GM21619 (cell line): Measurements from ENCODE around the gene EPS8.
A peak's percentile ranks its signal among the peaks of the same experiment; 100 is the strongest.
"Not testable (repeated sequence)": the region's sequence is repeated elsewhere in the genome, so short reads cannot be mapped to it uniquely, and the experiment has no call there.

Source experiments
- ATAC-seq: cut with Tn5 transposase; IDR thresholded peaks from one replicate; pipeline ENCODE4 v1.9.1; 2021; ENCODE audit not compliant: unreplicated experiment

The EPS8 gene

DNA sequence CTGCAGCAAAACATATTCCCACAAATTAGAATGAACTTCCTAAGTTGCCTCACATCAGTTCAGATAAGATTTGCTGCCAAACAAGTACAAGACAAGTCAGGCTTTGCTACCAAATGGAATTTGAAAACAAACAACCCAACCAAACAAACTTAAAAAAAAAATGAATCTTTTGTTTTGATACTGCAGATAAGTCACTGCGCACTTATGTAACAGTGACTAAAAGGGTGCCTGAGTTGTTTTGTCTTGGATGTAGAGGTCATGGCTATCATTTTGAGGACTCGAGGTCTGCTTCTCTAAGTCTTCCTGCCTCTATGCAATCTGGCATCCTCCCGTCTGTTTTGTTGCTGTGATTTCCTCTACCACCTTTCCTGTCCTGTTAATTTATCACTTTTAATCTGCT lies 11.1 kb upstream of the EPS8 start:
- ATAC-seq = no peak

DNA sequence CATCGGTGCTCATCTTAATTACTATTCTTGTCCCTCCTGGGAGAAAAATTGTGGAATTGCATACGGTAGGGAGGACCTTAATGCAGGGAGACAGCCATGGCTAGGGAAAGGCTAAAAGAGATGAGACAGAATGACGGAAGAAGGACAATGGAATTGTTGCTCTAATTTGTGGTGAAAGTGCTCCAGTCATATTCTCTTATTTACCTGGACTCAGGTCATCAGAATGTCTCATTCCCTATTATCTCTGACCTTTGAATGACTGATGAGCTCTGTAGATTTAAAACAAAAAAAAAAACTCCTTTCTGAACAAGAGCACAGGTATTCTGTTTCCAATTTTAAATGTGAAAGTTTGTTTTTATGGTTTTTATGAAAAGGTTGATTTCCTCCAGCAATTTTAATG lies 8.6 kb upstream of the EPS8 start:
- no peak for ATAC-seq

DNA sequence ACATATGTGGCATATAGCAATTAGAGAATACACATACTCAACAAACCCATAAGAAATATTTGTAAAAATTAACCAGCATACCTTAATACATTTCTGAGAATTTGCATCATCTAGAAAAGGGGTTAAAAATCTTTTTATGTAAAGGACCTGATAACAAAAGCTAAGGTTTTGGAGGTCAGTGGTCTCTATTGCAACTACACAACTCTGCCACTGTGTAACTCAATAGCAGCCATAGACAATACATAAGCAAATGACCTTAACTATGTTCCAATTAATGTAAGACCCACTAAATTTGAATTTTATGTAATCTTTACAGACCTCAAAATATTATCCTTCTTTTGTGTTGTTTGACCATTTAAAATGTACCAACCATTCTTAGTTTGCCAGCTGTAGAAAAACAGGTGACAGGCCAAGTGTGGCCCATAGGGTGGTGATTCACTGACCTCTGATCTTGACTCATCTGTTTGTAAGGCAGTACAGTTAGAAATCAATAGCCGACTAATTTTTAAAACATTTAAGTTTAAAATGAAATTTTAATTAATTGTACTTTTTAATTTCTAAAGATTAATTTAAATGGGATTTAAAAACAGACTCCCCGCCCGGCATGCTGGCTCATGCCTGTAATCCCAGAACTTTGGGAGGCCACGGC lies 7.4 kb upstream of the EPS8 start:
- ATAC-seq = no peak

DNA sequence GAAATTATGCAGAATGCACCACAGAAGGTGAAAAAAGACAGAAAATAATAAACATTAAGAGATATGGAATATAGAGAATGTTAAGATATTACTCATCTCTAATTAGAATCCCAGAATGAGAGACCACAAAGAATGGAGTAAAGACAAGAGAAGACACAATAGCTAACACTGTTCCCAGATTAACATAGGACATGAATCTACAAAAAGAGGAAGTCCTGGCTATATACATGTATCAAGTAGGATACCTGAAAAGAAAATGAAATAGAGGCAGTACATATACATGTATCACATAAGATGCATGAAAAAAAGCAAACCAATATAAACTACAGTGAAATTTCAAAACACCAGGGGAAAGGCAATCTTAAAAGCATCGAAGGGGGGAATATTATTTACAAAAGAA lies 5.6 kb upstream of the EPS8 start:
- ATAC-seq = no peak

DNA sequence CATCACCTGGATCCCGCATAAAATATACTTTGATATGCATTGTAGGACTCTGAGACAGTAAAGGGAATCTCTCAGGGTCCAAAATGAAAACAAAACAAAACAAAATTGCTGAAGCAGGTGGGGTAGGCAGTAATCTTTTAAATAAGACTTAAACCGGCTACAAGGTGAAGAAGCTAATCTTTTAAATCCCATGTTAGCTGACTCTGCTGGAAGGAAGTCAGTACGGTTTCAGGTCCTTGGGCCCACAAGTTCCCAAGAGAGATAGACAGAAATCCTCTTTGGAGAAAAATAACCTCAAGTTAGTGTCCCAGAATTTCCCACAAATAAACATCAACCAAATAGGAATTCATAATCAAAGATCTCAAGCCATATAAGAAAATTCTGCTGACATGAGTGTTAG lies 5.0 kb upstream of the EPS8 start:
- no peak for ATAC-seq

DNA sequence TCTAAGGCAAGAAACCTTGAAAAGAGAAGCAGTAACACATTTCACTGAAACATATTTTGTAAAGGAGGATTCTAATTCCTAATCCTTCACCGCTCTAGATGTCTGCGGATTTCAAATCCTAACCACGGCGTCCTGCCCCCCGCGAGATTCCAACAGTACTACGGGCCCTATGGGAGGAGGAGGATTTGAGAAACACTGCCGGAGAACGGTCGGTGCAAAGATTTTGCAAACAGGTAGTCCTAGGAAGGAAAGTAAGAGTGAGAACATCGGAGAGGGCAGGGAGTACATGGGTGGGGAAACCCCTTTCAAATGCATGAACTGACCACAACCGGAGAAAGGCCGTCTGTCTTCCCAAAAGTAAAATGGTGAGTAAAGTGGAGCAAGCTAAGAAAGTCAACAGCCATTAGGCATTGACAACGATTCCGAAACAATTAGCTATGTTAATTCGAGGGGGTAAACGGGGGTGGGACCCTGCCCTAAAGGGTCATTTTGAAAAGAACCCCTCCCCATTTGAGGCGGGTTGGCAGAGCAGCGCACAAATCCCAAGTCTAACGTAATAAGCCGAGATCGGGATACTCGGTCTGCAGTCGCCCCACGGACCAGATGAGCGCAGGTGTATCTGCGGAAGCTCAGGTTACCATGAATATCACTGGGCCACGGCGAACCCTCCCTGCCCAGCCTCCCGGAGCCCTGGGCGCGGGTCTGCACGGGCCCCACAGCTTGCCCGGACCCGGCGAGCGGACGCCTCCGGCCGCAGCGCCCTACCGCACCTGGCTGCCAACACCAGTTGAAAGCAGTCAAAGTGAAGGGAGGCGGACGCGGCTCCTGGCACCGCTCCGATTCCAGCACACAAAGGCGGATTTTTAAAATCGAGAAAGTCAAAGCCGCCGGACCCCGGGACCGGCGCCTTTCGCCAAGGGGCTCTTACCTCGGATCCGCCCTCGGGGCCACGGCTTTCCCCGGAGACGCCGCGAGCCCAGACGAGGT lies 662 bp downstream of the EPS8 start:
- ATAC-seq = peak; percentile 36

DNA sequence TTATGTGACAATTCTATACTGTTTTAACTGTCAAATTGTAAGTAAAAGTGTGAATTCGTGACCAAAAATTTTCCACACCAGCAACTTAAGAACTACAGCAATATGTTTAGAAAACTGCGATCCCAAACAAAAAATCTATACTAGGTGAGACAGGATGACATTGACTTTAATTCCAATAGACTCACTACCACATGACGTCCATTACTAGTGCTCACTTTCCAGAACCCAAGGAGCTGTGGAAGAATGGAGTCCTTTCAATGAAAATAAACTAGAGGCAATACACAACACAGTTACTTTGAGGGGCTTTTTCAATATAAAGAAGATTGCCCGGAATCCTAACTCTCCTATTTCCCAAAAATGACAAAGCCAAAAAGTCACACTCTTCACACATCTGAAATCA lies 1.4 kb downstream of the EPS8 start:
- no peak for ATAC-seq

DNA sequence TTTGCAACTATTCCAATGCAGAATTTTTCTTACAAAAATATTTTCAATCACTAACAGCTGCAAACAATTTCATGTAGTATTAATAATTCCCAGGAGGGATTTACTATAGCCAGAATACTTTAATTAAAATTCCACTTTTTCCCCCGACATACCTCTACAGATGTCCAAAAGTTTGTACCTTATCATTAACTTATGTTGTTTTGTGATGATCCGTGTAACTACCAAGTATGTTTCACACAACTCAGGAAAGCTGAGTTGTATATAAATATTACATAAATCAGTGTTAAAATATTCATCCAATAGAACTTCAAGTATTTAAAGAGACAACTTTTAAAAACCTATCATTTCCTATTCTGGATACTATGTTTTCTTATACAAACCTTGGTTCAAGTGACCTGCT lies 2.4 kb downstream of the EPS8 start:
- no peak for ATAC-seq

DNA sequence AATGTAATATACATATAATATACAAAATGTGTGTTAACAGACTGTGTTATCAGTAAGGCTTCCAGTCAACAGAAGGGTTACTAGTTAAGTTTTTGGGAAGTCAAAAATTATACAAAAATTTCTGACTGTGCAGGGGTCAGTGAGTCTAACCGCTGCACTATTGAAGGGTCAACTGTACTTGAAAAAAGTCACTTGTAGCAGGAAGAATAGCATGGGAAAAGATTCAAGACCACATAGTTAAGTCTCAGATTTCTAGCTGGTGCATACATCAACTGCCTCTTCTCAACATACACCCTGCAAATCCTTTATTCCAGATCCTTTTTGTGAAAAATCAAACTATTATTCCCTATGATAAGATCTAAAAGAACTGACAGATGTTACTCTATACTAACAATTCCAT lies 5.9 kb downstream of the EPS8 start:
- ATAC-seq = no peak

DNA sequence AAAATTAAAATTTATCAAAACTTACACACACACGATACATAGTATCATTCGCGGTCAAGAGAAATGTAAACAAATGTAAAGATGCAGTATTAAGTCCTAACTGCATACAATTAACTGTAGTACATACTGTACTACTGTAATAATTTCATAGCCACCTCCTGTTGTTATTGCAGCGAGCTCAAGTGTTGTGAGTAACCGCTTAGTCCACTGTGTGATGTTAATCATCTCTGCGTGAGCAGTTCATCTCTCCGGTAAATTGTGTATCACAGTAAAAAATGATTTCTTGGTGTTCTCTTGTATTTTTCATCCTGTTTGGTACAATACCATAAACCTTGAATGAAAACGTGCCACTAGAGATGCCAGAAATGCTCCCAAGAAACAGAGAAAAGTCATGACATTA lies 6.5 kb downstream of the EPS8 start:
- ATAC-seq = no peak

DNA sequence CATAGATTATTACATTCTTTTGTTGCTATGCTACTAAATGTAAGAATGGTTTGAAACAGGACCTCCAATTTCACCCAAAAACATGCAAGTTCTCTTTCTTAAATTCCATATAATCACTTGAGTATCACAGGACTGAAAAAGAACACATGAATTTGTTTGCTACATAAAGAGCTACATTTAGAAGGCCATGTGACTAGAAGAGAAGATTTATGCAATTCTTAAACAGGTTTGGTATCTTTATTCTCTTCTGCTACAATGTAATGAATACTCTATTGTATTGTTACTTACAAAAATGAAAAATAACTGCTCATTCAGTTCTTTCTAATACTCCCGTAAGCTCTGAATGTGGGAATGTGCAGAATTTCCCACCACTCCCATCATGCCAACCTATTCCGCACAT lies 9.3 kb downstream of the EPS8 start:
- ATAC-seq = no peak

DNA sequence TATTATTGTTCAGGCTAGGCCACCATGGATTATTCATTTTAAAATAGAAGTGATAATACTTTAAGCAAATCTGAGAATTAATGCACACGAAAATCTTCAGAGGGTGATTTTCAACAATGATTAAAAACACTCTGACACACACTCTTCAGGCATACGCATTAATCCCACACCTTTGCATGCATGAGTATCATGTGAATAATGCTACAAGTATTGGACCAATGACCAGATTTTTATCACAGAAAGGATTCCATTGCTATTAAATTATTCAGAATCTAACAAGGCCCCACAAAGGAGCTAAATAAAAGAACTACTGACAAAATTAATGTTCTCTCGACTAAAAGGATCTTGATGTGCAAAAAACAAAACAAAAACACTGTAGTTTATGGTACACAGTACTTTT lies 11.1 kb downstream of the EPS8 start:
- no peak for ATAC-seq

DNA sequence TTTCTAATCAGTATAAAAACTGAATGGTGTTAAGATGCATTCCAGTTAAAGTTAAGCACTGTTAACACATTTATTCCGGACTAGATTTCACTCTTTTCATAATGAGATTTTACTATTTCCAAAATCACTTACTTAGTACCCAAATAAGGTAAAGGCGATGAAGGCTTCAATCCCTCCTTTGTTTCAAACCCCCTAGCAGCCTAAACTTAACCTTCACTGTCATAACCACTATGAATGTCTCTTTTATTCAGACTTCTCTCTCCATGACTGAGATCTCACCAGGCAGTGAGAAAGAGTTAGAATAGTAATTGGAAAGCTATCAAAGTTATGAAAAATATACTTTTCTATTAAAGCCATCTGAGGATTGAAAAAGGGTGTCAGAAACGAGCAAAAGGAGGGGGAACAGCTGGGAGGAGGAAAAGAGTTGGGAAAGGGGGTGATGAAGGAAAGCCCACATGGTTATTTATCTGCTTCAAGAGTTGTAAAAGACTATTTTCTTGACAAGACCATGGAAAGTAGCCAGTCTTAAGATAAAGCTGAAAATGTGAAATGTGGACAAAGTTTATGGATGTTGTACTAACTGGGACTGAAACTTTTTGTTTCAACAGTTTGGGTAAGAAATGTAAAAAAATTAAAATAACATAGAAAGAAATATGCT lies 11.7 kb downstream of the EPS8 start:
- no peak for ATAC-seq

DNA sequence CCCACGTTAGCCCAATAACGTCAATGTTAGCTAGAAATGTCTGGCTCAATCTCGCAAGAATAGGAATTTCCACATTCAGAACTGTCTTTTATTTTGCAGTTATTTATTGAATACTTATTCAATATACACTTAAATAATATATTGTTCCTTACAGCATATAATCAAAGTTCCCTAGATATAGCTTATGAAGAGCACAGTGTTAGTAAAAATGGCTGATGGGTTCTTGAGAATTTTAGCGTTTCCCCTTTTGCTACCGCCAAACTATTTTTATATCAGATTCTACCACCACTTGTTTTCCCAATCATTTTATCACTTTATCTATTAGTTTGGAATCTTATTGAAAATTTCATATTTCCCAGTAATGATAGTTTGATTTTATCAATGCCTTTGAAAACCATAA lies 12.7 kb downstream of the EPS8 start:
- no peak for ATAC-seq

DNA sequence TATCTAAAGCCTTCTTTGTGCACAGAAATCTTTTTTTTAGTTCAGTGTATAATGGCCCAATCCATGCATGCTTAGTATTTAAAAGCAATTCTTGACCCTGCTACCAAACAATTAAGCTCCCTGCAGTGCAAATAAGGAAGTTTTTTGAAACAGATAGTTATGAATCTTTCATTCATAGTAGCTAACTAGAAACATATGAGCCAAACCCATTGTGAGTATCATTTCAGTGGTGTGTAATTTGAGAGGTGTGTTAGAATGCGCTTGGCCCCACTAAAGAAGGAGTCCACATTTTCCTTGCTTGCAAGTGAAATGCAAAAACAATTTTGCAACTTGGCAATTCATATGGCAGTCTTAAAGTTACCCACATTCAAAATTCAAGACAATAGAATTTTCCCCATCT lies 14.4 kb downstream of the EPS8 start:
- no peak for ATAC-seq

DNA sequence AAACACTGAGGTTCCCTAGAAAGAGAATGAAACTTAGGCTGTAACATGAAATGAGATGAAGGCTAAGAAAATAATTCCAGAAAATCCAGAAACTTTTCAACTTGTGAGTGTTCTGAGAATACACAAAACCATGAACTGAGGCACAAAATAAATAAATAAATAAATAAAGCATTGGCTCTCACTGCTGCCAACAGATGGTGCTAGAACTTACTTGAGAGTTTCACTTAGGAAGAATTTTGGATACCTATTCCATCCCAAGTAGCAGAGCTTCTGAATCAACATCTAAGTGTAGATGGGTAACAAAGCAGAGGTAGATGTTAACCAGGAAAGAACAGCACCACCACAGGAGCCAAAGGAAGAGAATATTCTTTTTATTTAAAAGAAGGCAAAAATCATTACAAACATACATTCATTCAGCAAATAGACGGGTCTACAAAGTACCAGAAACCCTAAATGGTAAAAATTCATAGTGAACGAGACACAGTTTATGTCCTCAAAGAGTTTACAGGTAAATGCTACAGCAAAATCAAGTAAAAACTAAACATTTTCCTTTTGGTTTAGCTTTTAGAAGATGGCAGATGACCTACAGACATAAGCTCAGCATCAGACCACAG lies 16.7 kb downstream of the EPS8 start:
- no peak for ATAC-seq

DNA sequence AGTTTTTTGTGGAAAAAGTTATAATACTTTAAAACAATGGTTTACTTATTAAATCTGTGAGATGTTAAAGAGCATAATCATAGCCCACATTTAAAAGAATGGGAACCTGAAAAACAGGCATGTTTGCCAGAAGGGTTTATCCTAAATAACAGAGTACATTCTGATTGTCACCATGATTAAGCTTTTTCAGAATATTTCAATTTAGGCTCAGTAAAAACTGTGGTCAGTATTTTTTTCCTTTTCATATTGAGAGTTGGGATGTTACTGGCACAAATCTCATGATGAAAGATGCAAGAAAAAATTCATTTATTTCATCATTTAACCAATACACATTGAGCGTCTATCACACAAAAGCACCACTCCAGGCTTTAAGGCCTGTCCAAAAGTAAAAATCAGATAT lies 18.6 kb downstream of the EPS8 start:
- ATAC-seq = no peak

DNA sequence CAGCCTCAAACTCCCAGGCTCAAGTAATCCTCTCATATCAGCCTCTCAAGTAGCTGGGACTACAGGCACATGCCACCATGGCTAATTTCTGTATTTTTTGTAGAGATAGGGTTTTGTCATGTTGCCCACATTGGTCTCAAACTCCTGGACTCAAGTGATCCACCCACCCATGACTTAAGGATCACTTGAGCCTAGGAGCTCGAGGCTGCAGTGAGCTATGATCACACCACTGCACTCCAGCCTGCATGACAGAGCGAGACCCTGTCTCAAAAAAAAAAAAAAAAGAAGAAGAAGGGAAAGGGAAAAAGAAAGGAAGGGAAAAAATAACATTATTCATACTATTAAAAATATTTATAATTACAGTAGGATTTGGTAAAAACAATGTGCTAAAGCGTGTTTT lies 19.2 kb downstream of the EPS8 start:
- no peak for ATAC-seq

DNA sequence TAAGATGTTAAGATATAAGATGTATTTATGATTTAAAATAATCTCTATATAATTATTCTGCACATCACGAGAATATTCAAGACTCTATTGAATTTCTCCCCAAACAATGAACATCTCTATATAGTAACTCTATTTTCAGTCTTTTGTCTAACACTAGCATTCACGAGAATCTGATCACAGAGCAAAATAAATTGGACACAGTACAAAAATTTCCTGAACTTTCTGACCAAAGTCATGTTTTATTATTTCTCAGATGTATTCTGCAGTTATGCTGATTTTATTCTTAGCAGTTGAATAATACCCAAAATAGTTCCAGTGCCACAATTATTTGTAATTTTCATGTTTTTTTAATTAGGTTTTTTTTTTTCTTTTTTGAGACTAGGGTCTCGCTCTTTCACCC lies 19.6 kb downstream of the EPS8 start:
- no peak for ATAC-seq

DNA sequence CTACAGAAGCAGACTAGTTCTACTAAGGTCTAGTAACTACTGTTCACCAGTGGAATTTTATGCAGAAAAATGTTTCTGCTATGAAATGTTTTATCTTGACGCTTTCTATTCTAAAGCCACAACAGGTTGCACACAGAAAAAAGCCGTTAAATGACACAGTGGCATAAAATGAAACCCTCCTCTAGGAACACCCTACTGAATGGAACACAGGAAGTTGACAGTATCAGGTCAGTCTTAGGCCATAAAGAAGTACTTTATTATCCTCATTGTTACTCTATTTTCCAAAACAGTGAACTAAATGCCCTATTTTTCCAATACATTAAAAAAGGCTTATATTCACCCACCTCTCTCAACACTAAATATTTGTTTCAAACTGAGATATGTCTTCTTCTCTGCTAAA lies 21.9 kb downstream of the EPS8 start:
- no peak for ATAC-seq

DNA sequence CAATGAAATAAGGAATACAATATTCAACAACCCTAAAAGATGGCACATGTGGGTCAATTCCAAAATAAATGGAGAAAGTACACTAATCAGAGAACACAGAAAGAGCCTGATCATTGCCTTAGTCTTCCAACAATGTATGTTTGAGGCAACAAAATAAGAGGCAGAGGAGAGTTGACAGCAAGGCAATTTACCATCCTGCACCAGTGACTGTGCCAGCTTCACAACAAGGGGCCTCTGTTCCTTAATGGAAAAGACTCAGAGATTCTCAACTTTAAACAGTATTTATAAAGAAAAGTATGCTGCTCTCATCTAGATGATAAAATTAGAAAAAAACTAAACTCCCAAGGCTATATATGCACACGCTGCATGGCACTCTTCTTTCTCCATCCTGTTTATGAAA lies 25.9 kb downstream of the EPS8 start:
- ATAC-seq = no peak

DNA sequence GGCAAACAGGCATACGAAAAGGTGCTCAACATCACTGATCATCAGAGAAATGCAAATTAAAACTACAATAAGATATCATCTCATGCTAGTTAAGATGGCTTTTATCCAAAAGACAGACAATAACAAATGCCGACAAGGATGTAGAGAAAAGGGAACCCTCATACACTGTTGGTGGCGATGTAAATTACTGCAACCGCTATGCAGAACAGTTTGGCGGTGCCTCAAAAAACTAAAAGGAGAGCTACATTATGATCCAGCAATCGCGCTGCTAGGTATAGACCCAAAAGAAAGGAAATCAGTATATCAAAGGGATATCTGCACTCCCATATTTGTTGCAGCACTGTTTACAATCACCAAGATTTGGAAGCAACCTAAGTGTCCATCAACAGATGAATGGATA lies 27.0 kb downstream of the EPS8 start:
- not testable (repeated sequence) for ATAC-seq
